IPS DF 4.7 (cell line): ENCODE data around the gene AWAT2.

ENCODE experiments used
- DNase-seq: peaks from one replicate; pipeline ENCODE4 v3.0.0-alpha.2; 2013; ENCODE audit warnings: low spot score; ENCODE audit errors: extremely low read depth

Gene AWAT2, protein sequence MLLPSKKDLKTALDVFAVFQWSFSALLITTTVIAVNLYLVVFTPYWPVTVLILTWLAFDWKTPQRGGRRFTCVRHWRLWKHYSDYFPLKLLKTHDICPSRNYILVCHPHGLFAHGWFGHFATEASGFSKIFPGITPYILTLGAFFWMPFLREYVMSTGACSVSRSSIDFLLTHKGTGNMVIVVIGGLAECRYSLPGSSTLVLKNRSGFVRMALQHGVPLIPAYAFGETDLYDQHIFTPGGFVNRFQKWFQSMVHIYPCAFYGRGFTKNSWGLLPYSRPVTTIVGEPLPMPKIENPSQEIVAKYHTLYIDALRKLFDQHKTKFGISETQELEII

GRCh38 chrX:70049925-70050324 lies at the start of gene AWAT2:
Gene AWAT2 (minus strand): TSS chrX:70049938. CDS start chrX:70049932, 6 bp downstream.
- DNase-seq = no peak

GRCh38 chrX:70096052-70096451 lies 46.3 kb upstream of the AWAT2 start:
- no peak for DNase-seq

DNA sequence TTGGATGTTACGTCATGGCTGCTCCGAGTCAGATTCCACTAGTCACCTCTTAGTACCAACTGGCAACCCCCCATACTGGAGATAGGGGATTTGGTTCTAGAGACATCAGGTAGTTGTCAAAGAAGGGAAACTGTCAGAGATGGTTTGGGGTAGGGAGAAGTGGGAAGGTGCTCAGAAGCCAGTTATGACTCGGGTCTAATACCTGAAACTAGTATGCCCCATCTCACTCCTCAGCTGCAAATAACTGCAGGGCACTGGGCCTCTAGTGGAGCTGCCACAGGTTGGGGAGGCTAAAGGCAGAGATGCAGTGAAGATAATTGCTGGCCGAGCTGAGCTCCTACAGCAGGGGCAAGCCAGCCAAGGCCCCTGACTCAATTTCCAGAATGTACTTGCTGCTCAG lies 42.5 kb upstream of the AWAT2 start:
- no peak for DNase-seq

DNA sequence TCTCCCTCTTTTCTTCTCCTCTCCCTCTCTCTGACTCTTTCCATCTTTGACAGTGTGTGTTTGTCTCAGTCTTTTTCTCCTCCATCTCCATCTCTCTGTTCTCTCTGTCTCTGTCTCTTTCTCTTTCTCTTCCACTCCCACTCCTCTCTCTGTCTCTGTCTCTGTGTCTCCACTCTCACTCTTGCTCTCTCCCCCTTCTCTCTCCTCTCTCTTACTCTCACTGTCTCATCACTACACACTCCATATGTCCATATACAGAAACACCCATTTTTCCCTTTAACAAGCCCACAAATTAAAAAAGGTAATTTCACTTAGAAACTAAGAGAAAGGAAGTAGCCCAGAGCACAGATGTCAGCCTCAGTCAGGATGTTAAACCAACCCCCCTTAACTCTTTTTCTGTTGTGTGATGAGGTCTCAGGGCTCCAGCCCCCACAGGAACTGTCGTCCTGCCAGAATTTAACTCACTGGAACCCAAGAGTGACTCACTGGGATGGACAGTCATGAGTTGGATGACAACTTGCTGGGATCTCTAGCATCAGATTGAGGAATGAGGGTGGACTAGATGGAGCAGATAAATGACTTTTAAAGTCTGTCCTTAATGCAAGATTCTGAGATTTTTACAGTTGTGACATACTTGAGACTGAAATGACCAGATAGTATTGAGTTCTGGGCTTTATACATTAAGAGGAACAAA lies 40.0 kb upstream of the AWAT2 start:
- no peak for DNase-seq

DNA sequence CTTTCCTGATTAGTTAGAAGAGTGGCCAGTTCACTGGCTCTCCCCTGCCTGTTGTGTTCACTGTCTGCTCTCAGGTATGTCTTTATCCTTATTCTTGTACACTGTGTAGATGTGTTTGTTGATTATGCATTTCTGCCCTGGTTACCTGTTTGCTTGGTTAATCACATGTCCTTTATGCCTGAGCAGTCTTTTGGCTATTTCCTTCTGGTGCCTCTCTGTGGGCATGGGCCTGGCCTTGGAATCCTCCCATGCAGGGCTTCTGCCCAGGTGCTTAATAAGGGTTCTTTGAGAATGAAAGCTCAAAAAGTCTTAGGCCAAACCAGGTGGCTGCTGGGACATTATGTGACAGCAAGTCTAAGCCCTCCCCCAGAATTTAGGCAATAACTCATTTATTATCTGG lies 39.0 kb upstream of the AWAT2 start:
- no peak for DNase-seq

GRCh38 chrX:70087857-70088630 lies 38.3 kb upstream of the AWAT2 start:
- no peak for DNase-seq

DNA sequence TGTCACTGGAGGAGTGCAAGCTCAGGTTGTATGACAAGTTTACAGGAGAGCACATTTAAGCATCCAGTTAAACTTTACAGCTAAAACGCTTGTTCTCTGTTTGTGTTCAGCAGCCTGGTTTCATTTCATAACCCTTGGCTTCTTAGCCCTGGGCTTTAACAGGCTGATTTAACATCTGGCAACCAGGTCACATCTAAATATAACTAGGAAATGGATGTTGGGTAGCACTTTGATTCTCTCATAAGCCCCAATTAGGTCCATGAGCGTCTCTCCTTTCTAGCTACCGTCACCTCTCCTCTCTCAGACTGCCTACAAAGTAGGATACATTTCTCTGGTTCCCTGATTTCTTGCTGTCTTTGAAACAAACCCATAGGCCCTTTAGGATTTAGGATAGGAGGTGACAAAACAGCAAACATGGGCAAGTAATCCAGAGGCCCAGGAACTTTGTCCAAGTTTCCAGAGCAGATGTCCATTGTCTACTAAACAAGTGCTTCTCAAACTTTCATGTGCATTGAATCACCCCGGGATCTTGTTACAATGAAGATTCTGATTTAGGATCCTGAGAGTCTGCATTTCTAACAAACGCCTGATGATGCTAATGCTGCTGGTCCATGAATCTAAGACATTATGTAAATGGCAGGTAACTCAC lies 35.0 kb upstream of the AWAT2 start:
- no peak for DNase-seq

DNA sequence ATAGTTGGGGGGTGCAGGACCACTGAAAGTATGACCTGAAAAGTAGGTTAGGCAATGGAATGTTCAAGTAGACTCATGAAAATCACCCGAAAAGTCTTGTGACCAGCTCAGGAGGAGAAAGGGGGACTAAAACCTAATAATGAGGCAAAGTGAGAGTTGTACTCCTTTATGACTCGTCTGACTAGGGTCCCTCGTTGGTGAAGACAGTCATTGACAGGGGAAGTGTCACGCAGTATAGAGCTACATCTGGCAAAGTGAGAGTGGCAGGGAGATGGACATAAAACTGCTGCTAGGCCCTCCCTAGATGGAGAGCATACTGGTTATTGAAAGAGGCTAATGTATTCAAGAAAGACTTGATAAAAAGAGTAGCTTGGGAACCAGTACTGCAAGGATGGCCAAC lies 33.0 kb upstream of the AWAT2 start:
- DNase-seq = no peak

- DNase-seq = no peak
These were observed 30.1 kb upstream of the AWAT2 start for GRCh38 chrX:70079870-70080269.

DNA sequence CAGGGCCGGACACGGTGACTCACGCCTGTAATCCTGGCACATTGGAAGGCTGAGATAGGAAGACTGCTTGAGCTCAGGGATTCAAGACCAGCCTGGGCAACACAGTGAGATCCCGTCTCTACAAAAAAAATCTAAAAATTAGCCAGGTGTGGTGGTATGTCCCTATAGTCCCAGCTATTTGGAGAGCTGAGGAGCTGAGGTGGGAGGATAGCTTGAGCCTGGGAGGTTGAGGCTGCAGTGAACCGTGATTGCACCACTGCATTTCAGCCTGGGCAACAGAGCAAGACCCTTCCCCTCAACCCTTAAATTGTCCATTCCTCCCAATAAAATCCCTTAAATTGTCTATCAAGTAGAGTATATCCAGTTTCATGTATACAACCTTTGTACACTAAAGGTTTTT lies 29.6 kb upstream of the AWAT2 start:
- no peak for DNase-seq

GRCh38 chrX:70066646-70067045 lies 16.9 kb upstream of the AWAT2 start:
- no peak for DNase-seq

GRCh38 chrX:70062961-70063550 lies 13.3 kb upstream of the AWAT2 start:
- DNase-seq = no peak

- no peak for DNase-seq
These were observed 12.3 kb upstream of the AWAT2 start, which contains the start of gene OTUD6A for GRCh38 chrX:70062076-70062475. Gene OTUD6A (plus strand): TSS chrX:70062457. CDS start chrX:70062525, 68 bp downstream.

DNA sequence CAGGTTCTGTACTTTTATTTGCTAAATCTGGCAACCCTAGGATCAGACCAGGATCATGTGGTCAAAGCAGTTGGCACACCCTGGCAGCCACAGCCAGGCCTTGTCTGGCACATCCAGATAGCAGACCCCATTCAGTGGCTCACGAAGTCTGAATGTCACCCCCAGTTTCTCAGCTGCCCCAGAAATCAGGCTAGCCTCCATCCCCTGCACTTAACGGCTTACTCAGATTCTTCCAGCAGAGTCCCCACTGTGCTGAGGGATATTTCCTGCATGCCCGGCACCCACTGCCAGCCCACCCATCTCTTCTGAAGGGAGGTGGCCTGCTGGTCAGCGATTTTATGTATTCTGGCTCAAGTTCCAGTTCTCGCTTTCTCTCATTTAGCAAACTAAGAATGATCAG lies 4.7 kb upstream of the AWAT2 start:
- DNase-seq = no peak

- no peak for DNase-seq
These were observed 3.3 kb upstream of the AWAT2 start for GRCh38 chrX:70052895-70053615.

DNA sequence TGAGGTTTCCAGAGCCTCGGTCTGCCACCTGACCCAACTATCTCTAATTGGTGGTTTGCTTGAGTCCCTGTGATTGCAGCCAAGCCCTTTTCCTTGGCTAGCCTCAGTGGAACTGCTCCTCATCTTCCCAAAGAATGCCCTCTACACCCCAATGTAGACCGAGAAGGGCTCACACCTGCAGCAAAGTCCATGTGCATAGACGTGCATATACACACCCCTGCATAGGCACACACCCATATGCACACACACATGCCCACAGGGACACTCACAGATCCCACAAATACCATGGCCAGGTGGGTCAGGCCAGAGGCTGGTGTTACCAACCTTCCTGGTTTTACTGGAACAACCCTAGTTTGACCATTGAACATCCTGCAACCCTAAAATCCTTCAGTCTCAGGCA lies 332 bp downstream of the AWAT2 start:
- no peak for DNase-seq

DNA sequence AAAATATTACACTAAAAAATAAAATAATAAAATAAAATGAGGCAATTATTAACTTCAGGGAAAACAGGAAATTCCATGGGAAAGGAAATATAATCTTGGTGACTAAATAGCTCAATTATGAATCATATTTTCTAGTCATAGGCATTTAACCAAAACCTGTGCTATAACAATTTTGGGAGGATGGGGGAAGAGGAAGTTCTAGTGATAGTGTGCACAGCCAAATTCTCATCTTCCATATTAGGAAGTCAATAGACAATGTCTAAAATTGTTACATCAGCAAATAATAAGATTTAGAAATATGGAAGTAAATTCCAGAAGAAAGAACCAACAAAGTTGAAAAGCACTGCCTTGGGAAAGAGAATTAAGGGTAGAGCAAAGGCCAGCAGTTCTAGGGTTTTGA lies 2.8 kb downstream of the AWAT2 start:
- DNase-seq = no peak

DNA sequence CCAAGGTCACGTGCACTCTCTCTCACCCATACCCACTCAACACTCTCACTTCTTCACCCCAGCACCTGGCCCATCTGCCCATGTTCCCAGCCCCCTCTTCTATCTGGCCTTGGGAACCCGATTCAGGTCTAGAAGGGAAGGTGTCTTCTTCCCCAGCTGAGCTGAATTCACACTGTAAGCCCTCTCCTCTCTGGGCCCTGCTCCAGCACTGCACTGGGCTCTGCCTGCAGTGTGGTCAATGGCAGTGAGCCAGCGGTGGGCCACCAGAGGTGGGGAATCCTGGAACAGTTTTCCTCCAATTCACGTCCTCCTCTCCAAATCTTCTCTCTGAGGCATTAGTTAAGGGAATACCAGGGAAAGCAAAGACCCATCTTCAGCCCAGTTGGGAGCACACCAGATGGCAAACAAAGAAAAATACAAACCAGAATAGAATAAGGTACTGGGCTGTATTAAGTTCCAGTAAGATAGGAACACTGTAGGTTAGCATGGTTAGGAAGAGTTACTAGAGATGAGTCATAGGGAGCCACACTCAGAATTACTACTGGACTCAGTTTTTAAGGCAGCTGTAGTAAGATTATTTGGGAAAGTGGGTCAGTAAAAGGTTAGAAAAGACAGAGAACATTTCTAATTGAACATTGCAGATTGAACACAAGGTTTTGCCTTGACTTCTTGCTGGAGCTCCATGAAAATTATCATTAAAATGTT lies 5.0 kb downstream of the AWAT2 start:
- DNase-seq = no peak

GRCh38 chrX:70043685-70044084 lies 6.1 kb downstream of the AWAT2 start:
- DNase-seq = no peak
